Choroid plexus epithelial cell (primary cell): ENCODE data around the gene ATP6V0A1.
"Not testable (repeated sequence)": the region's sequence is repeated elsewhere in the genome, so short reads cannot be mapped to it uniquely, and the experiment has no call there.

Experiments
- DNase-seq: peaks from one replicate; pipeline ENCODE4 v3.0.0-alpha.2; 2010; ENCODE audit warnings: low read depth
- H3K4me3 ChIP-seq: 2 replicates; pipeline ENCODE4 v1.5.1; 2011; ENCODE audit warnings: low read depth, mild to moderate bottlenecking, control low read depth, low read length, moderate library complexity
- TF ChIP-seq, protein P1 (sequence below): conservative IDR thresholded peaks from 2 replicates; pipeline ENCODE4 v1.5.1; 2011; ENCODE audit warnings: low read depth, mild to moderate bottlenecking, control low read depth, inconsistent platforms, low read length, moderate library complexity

ATP6V0A1 gene

DNA sequence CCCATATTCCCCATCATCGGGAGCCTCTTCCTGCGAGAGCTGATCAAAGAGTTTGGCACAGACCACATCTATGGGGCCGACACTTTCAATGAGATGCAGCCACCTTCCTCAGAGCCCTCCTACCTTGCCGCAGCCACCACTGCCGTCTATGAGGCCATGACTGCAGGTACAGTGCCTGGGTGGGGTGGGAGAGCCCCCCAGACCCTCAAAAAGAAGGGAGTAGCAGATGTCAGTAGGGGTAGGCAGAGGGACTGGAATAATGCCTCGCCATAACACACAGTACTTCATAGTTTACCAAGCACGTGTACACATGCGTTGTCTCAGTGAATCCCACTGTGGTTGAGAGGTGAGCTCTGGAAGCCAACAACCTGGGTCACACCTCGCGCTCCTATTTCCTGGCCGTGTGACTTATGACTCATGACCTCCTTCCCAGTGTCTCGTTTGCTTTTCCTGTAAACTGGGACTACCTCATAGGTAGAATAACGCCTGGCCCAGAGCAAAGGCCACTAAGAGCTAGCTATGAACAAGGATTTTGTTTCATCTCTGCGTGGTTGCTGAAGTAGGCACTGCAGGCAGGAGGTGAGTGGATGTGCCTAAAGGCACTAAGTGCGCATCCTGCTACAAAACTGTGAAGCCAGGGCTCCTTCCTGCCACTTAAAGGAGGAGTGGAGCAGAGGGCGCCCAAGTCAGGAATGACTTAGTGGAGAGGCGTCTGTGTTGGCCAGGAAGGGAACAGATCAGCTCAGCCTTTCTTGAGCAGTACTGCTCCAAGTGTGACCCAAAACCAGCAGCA, 82.6 kb downstream of the ATP6V0A1 start:
- no peak for DNase-seq
- TF ChIP-seq, protein P1, sequence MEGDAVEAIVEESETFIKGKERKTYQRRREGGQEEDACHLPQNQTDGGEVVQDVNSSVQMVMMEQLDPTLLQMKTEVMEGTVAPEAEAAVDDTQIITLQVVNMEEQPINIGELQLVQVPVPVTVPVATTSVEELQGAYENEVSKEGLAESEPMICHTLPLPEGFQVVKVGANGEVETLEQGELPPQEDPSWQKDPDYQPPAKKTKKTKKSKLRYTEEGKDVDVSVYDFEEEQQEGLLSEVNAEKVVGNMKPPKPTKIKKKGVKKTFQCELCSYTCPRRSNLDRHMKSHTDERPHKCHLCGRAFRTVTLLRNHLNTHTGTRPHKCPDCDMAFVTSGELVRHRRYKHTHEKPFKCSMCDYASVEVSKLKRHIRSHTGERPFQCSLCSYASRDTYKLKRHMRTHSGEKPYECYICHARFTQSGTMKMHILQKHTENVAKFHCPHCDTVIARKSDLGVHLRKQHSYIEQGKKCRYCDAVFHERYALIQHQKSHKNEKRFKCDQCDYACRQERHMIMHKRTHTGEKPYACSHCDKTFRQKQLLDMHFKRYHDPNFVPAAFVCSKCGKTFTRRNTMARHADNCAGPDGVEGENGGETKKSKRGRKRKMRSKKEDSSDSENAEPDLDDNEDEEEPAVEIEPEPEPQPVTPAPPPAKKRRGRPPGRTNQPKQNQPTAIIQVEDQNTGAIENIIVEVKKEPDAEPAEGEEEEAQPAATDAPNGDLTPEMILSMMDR, result no peak
- no peak overlapping the region for H3K4me3 ChIP-seq

DNA sequence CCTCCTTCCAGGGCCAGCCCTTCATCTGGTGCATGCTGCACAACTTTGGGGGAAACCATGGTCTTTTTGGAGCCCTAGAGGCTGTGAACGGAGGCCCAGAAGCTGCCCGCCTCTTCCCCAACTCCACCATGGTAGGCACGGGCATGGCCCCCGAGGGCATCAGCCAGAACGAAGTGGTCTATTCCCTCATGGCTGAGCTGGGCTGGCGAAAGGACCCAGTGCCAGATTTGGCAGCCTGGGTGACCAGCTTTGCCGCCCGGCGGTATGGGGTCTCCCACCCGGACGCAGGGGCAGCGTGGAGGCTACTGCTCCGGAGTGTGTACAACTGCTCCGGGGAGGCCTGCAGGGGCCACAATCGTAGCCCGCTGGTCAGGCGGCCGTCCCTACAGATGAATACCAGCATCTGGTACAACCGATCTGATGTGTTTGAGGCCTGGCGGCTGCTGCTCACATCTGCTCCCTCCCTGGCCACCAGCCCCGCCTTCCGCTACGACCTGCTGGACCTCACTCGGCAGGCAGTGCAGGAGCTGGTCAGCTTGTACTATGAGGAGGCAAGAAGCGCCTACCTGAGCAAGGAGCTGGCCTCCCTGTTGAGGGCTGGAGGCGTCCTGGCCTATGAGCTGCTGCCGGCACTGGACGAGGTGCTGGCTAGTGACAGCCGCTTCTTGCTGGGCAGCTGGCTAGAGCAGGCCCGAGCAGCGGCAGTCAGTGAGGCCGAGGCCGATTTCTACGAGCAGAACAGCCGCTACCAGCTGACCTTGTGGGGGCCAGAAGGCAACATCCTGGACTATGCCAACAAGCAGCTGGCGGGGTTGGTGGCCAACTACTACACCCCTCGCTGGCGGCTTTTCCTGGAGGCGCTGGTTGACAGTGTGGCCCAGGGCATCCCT, 84.8 kb downstream of the ATP6V0A1 start:
- TF ChIP-seq, protein P1, result no peak
- no peak overlapping the region for H3K4me3 ChIP-seq
- no peak for DNase-seq

DNA sequence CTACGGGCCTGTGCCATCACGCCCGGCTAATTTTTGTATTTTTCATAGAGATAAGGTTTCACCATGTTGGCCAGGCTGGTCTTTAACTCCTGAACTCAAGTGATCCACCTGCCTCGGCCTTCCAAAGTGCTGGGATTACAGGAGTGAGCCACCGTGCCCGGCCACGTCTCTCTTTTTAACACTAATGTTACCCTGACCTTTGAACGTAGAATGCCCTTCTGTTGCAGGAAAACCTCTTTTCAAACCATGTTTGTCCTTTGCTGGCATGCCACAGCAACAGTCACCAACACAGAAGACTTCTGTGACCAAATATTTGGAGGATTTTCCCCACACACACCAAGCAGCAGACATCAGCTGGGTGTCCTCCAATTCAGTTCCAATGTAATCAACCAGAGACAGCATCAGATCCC, 86.2 kb downstream of the ATP6V0A1 start:
- TF ChIP-seq, protein P1, result no peak
- H3K4me3 ChIP-seq, result no peak overlapping the region
- no peak for DNase-seq

DNA sequence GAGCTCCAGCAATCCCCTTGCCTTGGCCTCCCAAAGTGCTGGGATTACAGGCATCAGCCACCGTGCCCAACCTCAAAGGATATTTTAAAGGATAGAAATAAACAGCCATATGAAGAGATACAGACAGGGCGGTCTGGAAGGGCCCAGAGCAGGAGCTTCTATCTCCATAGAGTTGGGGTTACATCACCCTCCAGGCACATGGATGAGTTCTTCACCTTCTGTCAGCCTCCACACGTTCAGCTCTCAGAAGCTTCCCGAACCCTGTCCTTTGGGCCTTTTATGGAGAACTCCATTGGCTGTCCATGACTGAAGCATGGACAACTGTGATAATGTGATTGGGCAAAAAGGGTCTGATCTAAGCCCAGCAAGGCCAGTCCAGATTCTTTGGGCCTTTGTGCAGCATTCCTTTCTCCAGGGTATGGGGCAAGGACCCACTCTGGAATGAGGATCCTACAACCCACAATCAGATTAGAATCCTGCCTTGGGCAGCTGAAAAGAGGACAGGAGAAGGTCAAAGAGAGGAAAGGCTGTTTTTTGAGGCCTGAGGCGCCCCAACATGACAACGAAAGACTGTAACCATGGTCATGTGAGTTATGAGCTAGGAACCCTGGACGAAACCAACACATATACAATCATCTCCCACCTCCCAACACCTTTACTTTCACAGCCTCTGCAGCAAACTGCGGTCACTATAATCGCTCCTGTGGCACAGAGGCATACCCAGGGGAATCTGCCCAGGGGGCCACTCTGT, 87.3 kb downstream of the ATP6V0A1 start:
- H3K4me3 ChIP-seq, DNase-seq: not testable (repeated sequence)

DNA sequence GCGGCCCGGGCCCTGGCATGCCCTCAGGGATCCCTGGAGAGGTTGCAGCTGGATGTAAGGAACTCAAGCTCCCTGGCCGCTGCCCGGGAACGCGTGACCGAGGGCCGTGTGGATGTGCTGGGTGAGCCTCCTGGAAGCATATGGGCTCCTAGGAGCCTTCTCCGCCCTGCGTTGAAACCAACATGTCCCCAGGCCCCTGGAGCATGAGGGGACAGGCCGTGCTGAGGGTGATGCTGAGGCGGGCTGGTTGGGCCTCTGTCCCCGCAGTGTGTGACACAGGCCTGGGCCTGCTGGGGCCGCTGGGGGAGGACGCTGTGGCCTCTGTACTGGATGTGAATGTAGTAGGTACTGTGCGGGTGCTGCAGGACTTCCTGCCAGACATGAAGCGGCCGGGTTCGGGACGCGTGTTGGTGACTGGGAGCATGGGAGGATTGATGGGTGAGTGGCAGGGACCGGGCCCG, 88.4 kb downstream of the ATP6V0A1 start:
- H3K4me3 ChIP-seq, result no peak overlapping the region
- TF ChIP-seq, protein P1, result no peak
- DNase-seq, result no peak

DNA sequence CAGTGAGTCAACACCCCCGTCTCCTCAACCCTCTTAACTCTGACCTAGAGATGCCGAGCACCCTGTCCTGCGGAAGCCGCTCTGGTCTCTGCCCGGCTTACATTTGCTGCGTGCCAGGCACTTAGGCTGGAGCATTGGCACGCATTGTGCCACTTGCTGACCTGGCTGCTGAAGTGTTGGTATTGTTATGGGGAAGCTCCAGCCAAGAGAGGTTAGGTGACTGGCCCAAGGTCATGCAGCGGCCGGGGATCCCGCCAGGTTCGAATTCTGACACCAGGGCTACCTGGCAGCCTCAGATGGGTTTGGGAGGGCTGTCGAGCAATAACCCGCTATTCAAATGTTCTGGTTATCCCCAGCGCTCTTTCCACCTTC, 89.0 kb downstream of the ATP6V0A1 start:
- no peak for DNase-seq
- TF ChIP-seq, protein P1, result no peak
- no peak overlapping the region for H3K4me3 ChIP-seq
